HG02759 (cell line): ENCODE results near the gene SREBF2.
A peak's percentile ranks its signal among the peaks of the same experiment; 100 is the strongest.

Source experiments
- ATAC-seq: cut with Tn5 transposase; IDR thresholded peaks from one replicate; pipeline ENCODE4 v1.9.1; 2021; ENCODE audit warnings: mild to moderate bottlenecking, moderate library complexity; ENCODE audit not compliant: unreplicated experiment

SREBF2 gene

DNA sequence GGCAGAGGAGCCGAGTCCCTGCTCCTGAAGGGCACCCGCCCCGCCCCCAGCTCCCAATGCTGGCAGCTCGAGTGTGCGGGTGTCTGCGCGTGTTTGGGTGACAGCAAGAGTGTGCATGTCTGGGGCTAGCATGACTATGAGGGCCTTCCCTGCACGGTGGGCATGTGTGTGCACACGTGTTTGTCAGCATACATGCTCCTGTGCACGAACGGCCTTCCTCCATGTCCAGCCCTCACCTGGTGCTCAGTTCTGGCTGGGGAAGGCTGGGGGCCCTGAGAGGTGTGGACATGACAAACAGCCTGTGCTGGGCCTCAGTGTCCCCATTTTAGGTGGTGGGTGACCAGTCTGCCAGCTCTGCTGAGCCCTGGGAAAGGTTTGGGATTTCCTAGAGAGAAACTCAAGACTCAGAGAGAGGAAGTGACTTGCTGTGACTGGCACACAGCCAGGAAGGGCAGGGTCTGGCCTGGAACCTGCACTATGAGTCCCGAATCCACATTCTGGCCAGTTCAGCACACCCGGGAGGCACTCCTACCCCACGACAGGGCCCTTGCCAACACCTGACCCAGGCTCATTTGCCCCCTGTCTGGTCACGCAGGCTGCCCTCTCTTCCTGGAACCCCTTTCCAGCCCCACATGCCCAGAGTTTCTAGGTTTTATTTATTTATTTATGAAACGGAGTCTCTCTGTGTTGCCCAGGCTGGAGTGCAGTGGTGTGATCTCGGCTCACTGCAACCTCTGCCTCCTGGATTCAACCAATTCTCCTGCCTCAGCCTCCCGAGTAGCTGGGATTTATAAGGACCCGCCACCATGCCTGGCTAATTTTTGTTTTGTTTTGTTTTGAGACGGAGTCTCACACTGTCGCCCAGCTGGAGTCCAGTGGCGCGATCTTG is 85.2 kb downstream of the SREBF2 start:
- no peak for ATAC-seq

DNA sequence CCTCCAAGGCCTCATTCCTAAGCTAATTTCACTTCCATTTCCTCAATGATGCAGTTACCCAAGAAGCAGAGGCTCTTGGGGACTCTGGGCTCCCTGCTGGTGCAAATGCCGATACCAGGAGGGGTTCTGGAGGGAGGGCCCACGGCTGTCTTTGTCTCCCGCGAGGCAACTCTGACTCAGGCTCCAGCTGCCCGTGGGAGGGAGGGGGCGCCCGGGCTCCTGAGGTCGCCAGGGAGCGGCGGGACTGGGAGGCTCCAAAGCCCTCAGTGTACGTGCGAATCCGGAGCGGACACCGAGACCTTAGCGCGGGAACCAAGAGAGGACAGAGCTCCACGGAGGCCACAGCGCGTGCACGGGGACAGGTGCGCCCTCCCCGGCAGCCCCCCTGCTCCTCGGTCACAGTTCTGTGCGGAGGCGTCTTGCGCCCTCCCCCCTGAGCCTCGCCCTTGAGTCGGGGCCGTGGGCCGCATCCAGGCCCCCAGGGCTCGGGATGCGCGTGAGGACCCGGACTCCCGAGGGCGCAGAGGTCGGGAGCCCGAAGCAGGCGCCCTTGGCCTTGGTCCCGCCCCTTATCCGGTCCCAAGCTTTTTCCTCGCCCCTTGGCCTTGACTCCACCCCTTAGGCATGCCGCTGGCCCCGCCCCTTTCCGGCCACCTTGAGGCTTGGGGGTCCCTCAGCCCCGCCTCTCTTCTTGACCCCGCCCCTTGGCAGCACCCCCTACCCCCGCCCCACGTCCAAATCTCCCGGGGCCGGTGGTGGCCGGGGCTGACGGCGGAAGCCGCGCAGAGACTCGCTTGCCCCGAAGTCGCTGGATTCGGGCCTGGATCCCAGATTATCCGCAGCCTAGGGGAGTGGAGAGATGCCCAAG is 86.7 kb downstream of the SREBF2 start:
- peak; percentile 55 for ATAC-seq

DNA sequence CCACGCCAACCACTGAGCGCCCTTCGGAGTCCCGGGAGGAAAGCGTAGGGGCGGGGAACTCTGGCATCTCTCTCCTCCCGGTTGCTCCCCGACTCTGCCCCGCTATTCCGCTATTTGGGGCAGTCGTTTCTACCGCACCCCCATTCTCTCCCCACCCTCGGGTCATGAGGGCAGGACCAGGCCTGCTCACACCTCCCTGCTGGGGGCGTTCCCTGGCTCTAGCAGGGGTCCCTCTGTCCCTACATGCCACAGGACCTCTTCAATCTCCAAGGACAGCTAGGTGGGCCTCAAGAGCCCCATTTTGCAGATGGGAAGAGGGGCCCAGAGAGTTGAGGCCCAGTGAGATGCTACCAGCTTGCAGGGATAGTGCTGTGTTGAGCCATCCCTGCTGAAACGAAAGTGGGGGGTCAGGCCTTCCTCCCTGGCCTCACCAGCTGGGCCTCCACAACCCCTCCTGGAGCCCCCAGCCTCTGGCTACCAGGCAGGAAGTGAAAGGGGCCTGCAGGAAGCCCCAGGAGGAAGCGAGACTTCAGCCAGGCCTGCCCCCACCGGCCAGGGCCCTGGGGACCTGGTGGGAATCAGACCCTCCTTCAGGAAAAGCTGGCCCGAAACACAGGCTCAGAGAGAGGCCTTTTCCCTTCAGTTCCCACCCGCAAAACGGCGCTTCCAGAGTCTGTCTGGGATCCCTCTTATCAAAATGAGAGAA is 87.5 kb downstream of the SREBF2 start:
- ATAC-seq, result peak; percentile 25

DNA sequence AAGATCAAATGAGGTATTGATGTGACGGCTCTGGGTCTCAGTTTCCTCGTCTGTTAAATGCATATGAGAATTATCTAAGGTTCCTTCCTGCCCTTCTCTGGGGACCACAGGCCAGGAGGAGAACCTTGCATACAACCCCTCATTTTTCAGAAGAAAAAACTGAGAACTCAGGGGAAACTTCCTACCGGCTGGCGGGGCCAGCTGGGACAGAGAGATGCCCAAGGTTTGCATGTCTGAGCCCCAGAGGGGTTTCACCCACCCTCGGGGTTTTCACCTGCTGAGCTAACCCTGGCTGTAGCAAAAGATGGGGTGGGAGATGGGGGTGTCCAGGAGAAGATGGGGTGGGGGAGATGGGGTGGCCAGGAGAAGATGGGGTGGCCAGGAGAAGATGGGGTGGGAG is 89.4 kb downstream of the SREBF2 start:
- no peak for ATAC-seq

DNA sequence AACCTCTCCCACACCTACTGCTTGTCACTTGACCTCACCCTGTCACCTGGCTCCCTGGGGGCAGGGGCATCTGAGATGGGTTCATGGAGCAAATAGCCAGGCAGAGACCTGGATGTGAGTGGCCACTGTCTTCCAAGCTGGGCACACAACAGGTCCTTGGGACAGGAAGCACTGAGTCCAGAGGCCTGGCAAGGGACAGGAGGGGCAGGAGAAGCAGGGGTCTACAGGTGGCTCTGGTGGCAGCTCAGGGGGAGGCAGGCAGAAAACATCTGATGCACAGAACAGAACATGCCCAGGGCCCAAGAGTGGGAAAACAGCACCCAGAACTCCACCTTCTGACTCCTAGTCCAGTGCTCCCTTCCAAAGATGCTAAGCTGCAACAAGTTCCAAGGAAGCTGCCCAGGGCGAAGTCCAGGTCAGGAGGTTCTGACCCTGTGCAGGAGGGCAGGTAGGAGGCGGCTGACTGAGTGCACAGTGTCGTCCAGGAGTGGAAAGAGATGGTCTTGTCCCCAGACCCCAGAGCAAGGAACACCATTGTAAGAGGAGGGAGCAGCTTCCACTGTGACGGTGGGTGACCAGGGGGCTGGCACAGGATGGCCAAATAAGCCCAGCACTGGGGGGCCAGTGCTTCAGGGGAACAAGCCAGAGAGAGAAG is 90.2 kb downstream of the SREBF2 start:
- no peak for ATAC-seq

DNA sequence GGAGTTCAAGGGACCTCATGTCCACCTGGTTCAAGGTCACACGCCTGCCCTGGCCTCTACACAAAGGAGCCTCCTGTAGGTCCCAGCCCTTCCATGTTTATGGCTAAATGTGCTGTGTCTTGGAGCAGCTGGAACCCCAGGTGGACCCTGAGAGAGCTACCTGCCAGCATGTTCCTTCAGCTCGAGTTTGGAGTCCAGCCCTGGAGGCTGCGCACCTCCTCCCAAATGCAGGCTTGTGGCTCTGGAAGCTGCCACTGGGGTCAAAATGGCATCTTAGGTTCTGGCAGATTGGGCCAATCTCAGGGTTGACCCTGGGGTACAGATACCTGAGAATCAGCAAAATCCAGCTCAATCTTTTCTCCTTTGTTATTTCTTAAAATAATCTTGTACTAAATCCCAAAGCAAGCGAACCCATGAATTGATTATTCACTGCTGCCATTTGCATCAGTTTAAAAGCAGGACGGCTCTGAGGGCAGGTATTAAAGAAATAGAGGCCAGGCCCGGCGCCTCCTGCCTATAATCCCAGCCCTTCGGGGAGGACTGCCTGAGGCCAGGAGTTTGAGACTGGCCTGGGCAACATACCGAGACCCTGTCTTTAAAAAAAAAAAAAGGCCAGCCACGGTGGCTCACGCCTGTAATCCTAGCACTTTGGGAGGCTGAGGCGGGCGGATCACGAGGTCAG is 90.8 kb downstream of the SREBF2 start:
- no peak for ATAC-seq

DNA sequence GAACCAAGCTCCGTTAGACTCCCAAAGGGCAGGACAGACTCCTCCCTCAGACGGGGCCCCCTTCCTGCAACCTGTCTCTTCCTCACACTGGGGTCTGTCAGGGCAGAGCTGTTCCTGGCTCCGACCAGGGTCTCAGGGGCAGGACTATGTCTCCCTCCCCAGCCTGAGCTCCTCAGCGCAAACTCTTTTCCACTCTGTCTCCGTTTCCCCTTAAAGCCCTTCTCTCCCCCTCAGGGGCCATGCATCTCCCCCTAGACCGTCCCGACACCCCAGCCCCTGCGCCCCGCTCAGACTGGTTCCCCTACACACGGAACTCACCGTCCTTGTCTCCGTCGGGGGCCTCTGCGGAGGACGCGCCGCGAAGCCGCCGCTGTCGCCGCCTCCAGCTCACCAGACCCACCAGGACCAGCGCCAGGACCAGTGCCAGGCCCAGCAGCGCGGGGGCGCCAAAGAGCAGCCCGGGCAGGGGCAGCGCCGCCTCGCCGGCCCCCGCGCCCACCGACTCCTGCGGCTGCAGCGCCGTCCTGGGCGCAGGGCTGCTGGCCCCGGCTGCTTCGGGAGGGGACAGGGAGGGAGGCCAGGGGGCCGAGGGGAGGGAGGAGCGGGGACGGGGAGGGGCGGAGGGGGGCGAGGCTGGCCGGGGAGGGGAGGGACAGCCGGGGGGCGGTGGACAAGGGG is 93.0 kb downstream of the SREBF2 start:
- ATAC-seq, result peak; percentile 39

DNA sequence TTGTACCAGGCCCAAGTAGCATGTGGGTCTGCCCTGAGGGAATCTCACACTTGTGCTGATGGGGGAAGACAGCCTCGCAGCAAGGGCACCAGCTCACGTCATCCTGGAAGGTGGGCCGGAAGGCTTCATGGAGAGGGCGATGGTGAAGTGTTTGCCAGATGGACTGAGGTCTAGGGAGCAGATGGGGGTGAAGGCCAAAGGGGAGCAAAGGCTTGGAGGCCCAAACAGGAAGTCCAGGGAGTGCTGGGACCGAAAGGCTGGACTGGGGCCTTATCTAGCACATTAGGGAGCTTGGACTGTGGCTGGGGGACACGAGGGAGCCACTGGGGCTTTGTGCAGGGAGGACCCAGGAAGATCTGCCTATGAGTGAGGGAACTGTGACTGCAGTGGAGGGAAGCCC is 94.9 kb downstream of the SREBF2 start:
- ATAC-seq, result no peak

DNA sequence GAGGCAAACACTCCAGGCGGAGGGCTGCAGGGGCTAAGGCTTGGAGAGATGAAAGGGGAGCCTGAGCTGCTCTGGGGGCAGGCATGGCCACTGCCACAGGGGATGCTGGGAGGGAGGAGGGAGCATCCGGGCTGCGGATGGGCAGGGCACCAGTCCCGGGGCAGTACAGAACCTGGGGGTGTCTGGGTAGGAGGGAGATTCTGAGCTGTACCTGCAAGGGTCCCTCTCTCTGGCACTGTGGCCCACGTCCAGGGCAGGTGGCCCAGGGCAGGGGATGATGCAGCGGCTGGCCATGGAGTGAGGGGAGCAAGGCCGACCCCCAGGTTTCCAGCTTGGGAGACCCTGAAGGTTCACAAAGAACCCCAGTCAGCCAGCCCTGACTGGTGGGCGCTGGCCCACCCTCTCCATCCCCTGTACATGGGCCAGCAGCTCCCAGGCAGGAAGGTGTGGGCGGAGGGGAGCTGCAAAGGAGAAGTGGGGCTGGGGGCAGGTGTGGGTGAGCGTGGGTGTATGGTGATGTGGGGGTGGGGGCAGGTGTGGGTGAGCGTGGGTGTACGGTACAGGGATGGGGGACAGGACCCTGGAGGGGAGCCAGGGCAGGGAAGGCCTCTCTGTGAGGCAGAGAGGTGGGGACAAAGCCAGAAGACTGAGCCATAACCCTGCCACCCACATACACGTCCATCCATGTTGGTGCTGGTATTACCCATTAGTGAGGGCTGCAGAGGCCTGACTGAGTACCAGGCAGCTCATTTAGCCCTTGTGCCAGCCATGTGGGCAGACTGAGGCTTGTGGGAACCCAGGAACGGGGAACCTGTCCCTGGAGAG is 95.9 kb downstream of the SREBF2 start:
- ATAC-seq, result no peak

DNA sequence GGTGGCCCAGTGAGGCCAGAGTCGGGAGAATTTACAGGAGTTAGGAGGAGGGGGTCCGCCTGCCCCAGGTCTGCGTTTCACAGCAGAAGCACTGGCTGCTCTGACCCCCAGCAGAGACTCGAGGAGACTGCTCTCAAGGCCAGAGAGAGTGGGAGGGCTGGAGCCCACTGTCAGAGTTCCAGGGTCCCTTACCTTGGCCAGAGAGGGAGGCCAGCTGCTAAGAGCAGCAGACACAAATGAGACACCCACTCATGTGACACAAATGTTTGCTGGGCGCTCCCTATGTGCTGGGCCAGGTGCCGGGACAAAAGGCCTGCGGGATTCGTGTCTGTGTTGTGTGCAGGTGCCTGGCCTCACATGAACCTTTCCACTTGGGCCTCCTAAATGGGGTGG is 96.5 kb downstream of the SREBF2 start:
- ATAC-seq, result no peak

DNA sequence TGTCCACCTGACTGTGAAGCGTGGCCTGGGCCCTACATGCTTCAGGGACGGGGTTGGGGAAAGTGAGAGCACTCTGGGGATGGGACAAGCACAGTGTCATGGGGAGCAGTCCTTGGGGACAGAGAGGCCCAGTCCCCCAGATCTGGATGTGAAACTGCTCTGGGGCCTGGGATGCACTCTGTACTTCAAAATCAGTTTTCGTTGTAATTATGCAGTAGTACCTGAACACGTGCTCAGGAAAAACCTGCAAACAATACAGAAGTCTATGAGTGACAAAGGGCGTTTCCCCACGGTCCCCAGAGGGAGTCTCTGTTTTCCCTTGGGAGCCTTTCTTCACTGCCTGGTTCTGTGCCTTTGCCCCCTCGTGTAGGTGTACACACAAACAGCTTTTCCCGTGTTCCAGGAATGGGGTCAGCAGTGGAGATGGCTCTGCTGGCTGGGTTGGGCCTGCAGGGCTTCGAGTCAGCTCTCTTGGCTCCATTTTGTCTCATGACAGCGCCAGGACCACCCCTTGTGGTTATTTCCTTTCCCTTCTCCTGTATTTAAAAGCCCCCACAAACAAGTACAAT is 98.9 kb downstream of the SREBF2 start:
- ATAC-seq, result no peak

DNA sequence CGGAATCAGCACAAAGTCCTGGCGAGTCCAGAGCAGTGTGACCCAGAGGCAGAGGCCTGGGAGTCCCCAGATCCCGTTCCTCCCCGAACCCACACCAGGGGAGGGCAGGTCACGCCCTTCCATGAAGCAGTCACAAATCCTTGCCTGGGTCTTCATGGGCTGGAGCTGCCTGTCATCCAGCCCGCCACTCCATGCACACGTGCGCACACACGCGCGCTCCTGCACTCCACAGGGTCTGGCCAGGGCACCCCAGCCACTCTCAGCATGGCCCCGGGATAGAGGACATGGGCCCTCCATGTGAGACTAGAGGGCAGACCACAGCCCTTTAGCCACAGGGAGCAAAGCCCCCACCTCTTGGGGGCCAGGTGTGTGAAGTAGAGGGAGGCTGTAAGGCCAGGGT is 99.4 kb downstream of the SREBF2 start:
- no peak for ATAC-seq

DNA sequence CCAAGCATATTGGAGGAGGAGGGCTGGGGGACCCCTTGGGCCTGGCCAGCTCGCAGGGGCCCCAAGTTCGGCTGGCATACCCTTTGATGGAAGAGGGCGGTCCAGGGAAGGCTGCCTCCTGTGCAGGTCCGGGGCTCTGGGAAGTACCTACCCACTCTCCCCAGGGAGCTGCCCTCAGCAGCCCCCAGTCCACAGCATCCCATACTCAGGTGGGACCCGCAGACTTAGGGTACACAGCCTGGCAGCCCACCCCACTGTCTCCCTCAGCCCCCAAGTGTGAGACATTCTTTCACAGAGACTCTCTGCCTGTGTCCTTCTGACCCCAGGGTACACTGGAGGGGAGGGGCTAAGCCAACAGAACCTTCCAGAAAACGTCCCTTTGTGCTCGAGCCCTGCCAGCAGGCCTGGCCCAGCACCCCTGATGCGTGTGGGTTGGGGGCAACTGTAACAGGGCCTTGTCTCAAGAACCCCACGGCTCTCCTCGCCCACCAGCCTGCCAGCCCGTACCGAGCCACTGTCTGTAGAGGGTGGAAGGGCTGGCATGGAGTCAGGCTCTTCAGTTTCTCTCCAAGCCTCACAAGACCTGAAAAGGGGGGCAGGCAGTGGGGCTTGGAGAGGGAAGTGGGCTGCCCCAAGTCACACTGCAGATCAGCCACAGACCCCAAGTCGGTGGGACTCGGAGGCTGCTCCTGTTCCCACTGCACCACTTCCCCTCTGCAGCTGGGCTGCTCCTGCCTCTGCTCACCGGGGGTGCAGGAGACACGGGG is 100.7 kb downstream of the SREBF2 start:
- ATAC-seq, result no peak

DNA sequence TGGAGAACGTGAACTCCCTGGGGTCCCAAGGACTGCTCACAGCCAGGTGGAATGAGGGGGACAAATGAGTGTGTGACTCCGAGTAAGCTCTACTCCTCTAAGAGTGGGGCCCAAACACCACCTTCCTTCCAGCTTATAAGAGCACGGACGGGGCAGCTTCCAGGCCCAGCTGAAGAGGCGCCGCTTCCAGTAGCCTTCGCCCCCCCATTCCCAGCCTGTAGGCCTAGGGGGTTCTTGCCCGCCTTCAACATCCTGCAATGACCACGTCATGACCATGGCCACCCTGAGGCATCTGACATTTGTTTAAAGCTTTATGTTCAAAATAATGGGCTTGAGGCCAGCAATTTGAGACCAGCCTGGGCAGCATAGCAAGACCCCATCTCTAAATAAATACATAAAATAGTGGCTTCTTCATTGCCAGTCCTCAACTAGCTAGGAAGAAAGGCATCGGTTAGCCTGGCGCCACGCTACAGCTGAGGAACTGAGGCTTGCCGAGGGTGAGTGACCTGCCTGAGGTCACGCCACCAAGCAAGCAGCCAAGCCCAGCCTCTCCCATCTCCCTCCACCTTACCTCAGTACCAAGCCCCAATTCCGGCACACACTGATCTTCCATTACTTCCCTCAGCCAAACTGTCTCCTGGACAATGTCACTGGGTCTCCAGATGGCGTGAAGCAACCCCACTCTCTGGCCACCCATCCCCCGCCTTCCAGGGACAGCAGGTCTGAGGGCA is 101.5 kb downstream of the SREBF2 start:
- ATAC-seq, result no peak

DNA sequence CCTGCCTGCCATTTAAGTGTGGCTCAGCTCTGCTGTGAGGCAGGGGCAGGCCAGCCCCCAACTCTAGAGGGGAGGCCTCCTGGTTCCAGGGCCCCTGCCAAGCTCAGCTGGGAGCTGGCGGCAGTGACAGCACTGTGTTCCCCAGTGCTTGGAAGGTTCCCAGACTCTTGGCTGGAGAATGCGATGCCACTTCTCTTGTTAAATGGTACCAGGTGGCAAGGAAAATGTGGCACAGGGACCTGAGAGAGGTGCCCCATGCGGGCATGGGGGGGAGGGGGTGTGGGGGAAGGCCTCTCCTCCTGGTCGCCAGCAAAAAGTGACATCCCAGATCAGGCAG is 102.1 kb downstream of the SREBF2 start:
- no peak for ATAC-seq

DNA sequence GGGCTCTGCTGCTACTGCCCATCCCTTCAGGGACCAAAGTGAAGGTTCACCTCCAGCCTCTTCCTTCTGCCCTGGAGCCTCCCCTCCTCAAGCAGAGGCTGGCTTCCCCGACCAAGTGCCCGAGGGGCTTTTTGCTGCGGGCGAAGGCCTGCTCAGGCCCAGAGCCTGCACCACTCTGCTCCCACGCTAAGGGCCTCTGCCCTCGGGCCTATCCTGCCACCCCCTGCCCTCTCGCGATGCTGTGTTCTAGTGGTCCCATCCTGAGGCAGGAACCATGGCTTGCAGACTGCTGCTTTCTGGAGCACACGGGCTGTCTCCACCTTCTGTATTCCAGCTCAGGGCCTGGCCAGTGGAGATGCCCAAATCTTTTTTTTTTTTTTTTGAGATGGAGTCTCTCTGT is 102.6 kb downstream of the SREBF2 start:
- ATAC-seq, result no peak

DNA sequence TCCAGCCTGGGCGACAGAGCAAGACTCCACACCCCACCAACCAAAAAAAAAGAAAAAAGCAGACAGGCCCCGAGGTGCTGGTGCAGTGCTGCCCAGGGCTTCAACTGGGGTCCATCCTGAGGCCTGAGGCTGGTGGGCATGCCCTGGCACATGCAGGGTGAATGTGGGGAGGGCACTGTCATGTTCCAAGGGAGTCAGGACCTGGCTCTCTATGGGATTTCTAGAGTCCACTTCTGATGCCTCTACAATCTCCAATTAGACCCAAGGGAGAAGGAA is 103.9 kb downstream of the SREBF2 start:
- no peak for ATAC-seq
